Heart right ventricle (tissue), 16 donors: ENCODE measurements around the gene ENTREP1. TPM values are rescaled to one million over a fixed set of nuclear protein-coding genes. Genes with fewer than 3 reads are reported as not detected.

Source experiments
- ATAC-seq, 8 donors: fragments of 200-7000 bp; cut with Tn5 transposase; one replicate each; pipeline ENCODE4 v1.9.1; 2020; ENCODE audit warnings: mild to moderate bottlenecking in 8 of 8, moderate library complexity in 8 of 8, moderate number of reproducible peaks in 1 of 8
- DNase-seq, 2 donors: peaks; one replicate each; pipeline ENCODE4 v3.0.0-alpha.2; 2020
- H3K27ac ChIP-seq, 10 donors: fragments of 200-600 bp; sonication (generic) in 2 of 10; one replicate each; pipeline versions ENCODE4 v1.5.0 to v1.8.0; 2020 to 2022; ENCODE audit warnings: mild to moderate bottlenecking in 3 of 10
- H3K27me3 ChIP-seq, 7 donors: fragments of 200-600 bp; one replicate each; pipeline ENCODE4 v1.8.0; 2021 to 2022; ENCODE audit warnings: mild to moderate bottlenecking in 2 of 7
- H3K36me3 ChIP-seq, 9 donors: fragments of 200-600 bp; sonication (generic) in 1 of 9; one replicate each; pipeline versions ENCODE4 v1.5.0 to v1.8.0; 2020 to 2022; ENCODE audit warnings: mild to moderate bottlenecking in 2 of 9
- H3K4me1 ChIP-seq, 9 donors: fragments of 200-600 bp; sonication (generic) in 1 of 9; one replicate each; pipeline versions ENCODE4 v1.5.0 to v1.8.0; 2020 to 2022; ENCODE audit warnings: mild to moderate bottlenecking in 4 of 9
- H3K4me3 ChIP-seq, 10 donors: fragments of 200-600 bp; sonication (generic) in 2 of 10; one replicate each; pipeline versions ENCODE4 v1.5.0 to v1.8.0; 2020 to 2022; ENCODE audit warnings: mild to moderate bottlenecking in 7 of 10, moderate library complexity in 2 of 10
- H3K9me3 ChIP-seq, 11 donors: fragments of 200-600 bp in 10 of 11; sonication (generic) in 2 of 11; one replicate each; pipeline versions ENCODE4 v1.5.0 to v1.8.0; 2013 to 2022; ENCODE audit warnings: mild to moderate bottlenecking in 2 of 11, control low read depth in 1 of 11, moderate library complexity in 1 of 11
- WGBS, 2 donors: extraction: QIAGEN DNeasy Blood & Tissue Kit; methylation state at CpG; one replicate each; pipeline ENCODE4 v1.1.7; 2013; ENCODE audit warnings: inconsistent platforms in 1 of 2; 5-methylcytosine and 5-hydroxymethylcytosine counted together
- intact Hi-C, 10 donors: fragments of 100-400 bp; cut with DNase I; formaldehyde crosslinking; loops; one replicate each; pipeline versions ENCODE4 v1.11.1 to v1.14.2; 2022
- polyA plus RNA-seq, 2 donors: library from polyadenylated mRNA; stranded (reverse); fragments of 200-250 nt; gene quantifications; one replicate each; pipeline ENCODE4 v1.2.3, GENCODE V29; 2013
- total RNA-seq, 10 donors: library from RNA; stranded (reverse); fragmentation: NEBNext Ultra II Directional in 3 of 10; extraction: Animal tissue kit (Norgen Biotek cat#: 25700) in 3 of 10; gene quantifications; one replicate each; pipeline versions ENCODE4 v1.2.1 to v1.2.4, GENCODE V29; 2021 to 2023
- TF ChIP-seq, protein P1 (sequence below), 9 donors: fragments of 200-600 bp; sonication (generic) in 2 of 9; IDR thresholded peaks; one replicate each; pipeline versions ENCODE4 v1.5.0 to v1.8.0; 2021 to 2022; ENCODE audit warnings: antibody characterized with exemption in 9 of 9, mild to moderate bottlenecking in 5 of 9, moderate library complexity in 1 of 9
- donor health status: Arrhythmogenic right ventricular cardiomyopathy.
- donor health status: ischemic (EF 13 %, LVEDD 7.1; RV severe dilation, severe dysfunction).
- donor health status: healthy with polysubstance abuse.
- donor health status: DM: no; HTN: yes; CAD: no.
- donor health status: DM: no; HTN: no; CAD: no.
- donor health status: ischemic (EF 25% LVEDD 6.9; RV normal size, moderate dysfunction).
- donor health status: ischemic (EF 25% LVEDD 5.7; RV mildly dilated, moderate dysfunction).
- donor health status: healthy.
- donor health status: DM: yes; HTN: yes; CAD: no.
- donor health status: Ischemic cardiomyopathy.
- donor health status: ischemic (EF 35%, LVEDD 5.7; RV mildly dilated, moderate dysfunction).
- donor health status: nonischemic (EF 11% LVEDD 7.7; RV severe dilation, severe dysfunction).
- donor health status: DM: yes; HTN: yes; CAD: no.
- donor health status: PGD.
- donor health status: ischemic (EF 29% LVEDD 5.4; RV normal size, mild dysfunction).
- donor health status: nonischemic (EF 23%, LVEDD 6.1; RV moderate dilation, normal function).

The ENTREP1 gene
- total and polyA plus RNA-seq, 12 donors = 12.3 to 40.5 (median 26.6) TPM

- intact Hi-C loops = no loop called here
- no peak overlapping the region for H3K27ac ChIP-seq
- DNase-seq (no peak), ATAC-seq (no peak)
- TF ChIP-seq, protein P1, sequence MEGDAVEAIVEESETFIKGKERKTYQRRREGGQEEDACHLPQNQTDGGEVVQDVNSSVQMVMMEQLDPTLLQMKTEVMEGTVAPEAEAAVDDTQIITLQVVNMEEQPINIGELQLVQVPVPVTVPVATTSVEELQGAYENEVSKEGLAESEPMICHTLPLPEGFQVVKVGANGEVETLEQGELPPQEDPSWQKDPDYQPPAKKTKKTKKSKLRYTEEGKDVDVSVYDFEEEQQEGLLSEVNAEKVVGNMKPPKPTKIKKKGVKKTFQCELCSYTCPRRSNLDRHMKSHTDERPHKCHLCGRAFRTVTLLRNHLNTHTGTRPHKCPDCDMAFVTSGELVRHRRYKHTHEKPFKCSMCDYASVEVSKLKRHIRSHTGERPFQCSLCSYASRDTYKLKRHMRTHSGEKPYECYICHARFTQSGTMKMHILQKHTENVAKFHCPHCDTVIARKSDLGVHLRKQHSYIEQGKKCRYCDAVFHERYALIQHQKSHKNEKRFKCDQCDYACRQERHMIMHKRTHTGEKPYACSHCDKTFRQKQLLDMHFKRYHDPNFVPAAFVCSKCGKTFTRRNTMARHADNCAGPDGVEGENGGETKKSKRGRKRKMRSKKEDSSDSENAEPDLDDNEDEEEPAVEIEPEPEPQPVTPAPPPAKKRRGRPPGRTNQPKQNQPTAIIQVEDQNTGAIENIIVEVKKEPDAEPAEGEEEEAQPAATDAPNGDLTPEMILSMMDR (IDR thresholded peaks at IDR 0.05) = no peak
- H3K9me3 ChIP-seq = peaks cover 0 to 17% (median 10%) of the 10 kb centered on the region in 11 donors
- H3K27me3 ChIP-seq = no peaks in the 10 kb centered on the region
- no peaks in the 10 kb centered on the region for H3K36me3 ChIP-seq
- no peak overlapping the region for H3K4me3 ChIP-seq
- H3K4me1 ChIP-seq = peaks cover 0 to 2% (median 0%) of the 10 kb centered on the region in 9 donors
Observed at GRCh38 chr9:69313175-69313574, 11.8 kb upstream of the ENTREP1 start.

GRCh38 chr9:69314547-69314946 lies 10.5 kb upstream of the ENTREP1 start:
- H3K36me3 ChIP-seq = no peaks in the 10 kb centered on the region
- no peaks in the 10 kb centered on the region for H3K27me3 ChIP-seq
- TF ChIP-seq, protein P1 (IDR thresholded peaks at IDR 0.05) = no peak
- WGBS, 2 donors = 52 to 55% methylated on average over 1 of the region's 1 CpG
- no peaks in the 10 kb centered on the region for H3K4me1 ChIP-seq
- intact Hi-C loops = no loop called here
- H3K9me3 ChIP-seq = peaks cover 0 to 17% (median 10%) of the 10 kb centered on the region in 11 donors
- no peak for DNase-seq
- no peak overlapping the region for H3K4me3 ChIP-seq
- ATAC-seq = no peak
- H3K27ac ChIP-seq = no peak overlapping the region

DNA sequence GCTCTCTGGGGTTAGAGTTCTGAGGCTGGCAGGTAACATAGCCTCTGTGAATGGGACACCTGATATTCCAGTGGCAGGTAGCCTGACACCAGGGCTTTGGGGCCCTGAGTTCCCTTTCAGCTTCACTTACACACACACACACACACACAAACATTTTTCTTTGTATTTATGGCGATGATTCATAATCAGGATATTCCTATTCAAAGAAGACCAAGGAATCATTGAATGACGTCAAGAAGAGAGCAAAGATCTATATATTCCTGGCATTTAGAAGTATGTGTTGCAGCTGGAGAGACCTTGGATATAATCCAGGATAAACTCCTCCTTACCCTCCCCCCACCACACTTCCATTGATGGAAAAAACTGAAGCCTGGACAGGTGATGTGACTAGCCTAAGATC lies 7.9 kb upstream of the ENTREP1 start:
- no peak overlapping the region for H3K4me3 ChIP-seq
- no peak for DNase-seq
- H3K9me3 ChIP-seq = peaks cover 0 to 15% (median 10%) of the 10 kb centered on the region in 11 donors
- ATAC-seq = no peak
- H3K27me3 ChIP-seq = no peaks in the 10 kb centered on the region
- 66 to 70% methylated on average over 2 of the region's 2 CpGs for WGBS, 2 donors
- H3K27ac ChIP-seq = no peak overlapping the region
- intact Hi-C loops = no loop called here
- TF ChIP-seq, protein P1 (IDR thresholded peaks at IDR 0.05) = no peak
- H3K4me1 ChIP-seq = peaks cover 0 to 2% (median 0%) of the 10 kb centered on the region in 9 donors
- H3K36me3 ChIP-seq = no peaks in the 10 kb centered on the region

- Histone ChIP-seq H3K4me3 (no peak overlapping the region), H3K36me3 (no peaks in the 10 kb centered on the region), H3K9me3 (peaks cover 0 to 10% (median 5%) of the 10 kb centered on the region in 11 donors), H3K27me3 (peaks cover 0 to 3% (median 0%) of the 10 kb centered on the region in 7 donors), H3K4me1 (peaks cover 0 to 9% (median 0%) of the 10 kb centered on the region in 9 donors), H3K27ac (no peak overlapping the region)
- DNase-seq = no peak
- TF ChIP-seq, protein P1 (IDR thresholded peaks at IDR 0.05) = no peak
- no peak for ATAC-seq
- intact Hi-C loops = no loop called here
Observed at GRCh38 chr9:69317894-69318293, 7.1 kb upstream of the ENTREP1 start.
